ENCODE measurements around the gene USH1C. TPM values are rescaled to one million over a fixed set of nuclear protein-coding genes. Genes with fewer than 3 reads are reported as not detected.
A peak's percentile ranks its signal among the peaks of the same experiment; 100 is the strongest.

The USH1C gene
- polyA plus RNA-seq, 3 donors = not detected

DNA sequence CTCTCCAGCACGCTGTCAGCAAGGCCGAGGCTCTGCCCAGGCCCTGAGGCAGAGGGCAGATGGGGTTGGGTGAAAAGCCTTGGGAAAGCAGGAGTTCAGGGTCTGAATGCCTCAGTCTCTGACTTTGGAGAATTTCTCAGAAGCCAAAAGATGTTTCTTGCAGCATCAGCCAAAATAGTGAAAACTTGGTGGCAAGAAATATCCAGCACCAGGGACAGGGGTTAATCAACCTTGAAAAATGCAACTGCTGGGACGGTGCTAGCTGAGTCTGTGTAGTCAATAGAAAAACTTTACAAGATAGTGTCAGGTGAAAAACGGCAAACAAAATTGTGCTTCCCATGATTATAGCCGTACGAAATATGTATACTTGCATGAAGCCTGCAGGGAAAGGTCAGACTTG lies 66.1 kb downstream of the USH1C start:
- TF ChIP-seq, protein P1, sequence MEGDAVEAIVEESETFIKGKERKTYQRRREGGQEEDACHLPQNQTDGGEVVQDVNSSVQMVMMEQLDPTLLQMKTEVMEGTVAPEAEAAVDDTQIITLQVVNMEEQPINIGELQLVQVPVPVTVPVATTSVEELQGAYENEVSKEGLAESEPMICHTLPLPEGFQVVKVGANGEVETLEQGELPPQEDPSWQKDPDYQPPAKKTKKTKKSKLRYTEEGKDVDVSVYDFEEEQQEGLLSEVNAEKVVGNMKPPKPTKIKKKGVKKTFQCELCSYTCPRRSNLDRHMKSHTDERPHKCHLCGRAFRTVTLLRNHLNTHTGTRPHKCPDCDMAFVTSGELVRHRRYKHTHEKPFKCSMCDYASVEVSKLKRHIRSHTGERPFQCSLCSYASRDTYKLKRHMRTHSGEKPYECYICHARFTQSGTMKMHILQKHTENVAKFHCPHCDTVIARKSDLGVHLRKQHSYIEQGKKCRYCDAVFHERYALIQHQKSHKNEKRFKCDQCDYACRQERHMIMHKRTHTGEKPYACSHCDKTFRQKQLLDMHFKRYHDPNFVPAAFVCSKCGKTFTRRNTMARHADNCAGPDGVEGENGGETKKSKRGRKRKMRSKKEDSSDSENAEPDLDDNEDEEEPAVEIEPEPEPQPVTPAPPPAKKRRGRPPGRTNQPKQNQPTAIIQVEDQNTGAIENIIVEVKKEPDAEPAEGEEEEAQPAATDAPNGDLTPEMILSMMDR (IDR thresholded peaks at IDR 0.05) = no peak
- Mint-ChIP-seq H3K27me3 (ENCODE audit: low read depth in 3 of 3) (peaks cover 50 to 68% (median 51%) of the 10 kb centered on the region in 3 donors), H3K36me3 (no peaks in the 10 kb centered on the region), H3K9me3 (peaks cover 0 to 6% (median 0%) of the 10 kb centered on the region in 7 donors), H3K4me3 (peak overlapping the region in 1 of 2 donors; percentile 31), H3K4me1 (peaks cover 2% of the 10 kb centered on the region), H3K27ac (no peak overlapping the region)
- no peak overlapping the region for H3K27ac ChIP-seq (ENCODE audit: low read depth in 1 of 2, low read length in 2 of 2)
- DNase-seq = no peak
- H3K4me1 ChIP-seq (ENCODE audit: control insufficient read depth in 1 of 2, insufficient read depth in 2 of 2, low read length in 2 of 2) = no peaks in the 10 kb centered on the region
- H3K4me3 ChIP-seq (replicated peaks in 1 of 3; ENCODE audit: low read depth in 2 of 3, low read length in 3 of 3) = no peak overlapping the region
- no peak overlapping the region for H3K9ac ChIP-seq (ENCODE audit: insufficient read depth, low read length, poor library complexity, severe bottlenecking)
- no peaks in the 10 kb centered on the region for H3K36me3 ChIP-seq (replicated peaks in 1 of 2; ENCODE audit: control insufficient read depth in 1 of 2, insufficient read depth in 2 of 2, low read length in 2 of 2)
- intact Hi-C loops (cut with micrococcal nuclease) = no loop called here
- peaks cover 24 to 59% of the 10 kb centered on the region in 2 donors for H3K27me3 ChIP-seq (ENCODE audit: control insufficient read depth in 2 of 2, insufficient read depth in 2 of 2, low read length in 2 of 2)
- no peaks in the 10 kb centered on the region for H4K20me1 ChIP-seq (ENCODE audit: insufficient read depth, low read length)
- no peaks in the 10 kb centered on the region for H3K79me2 ChIP-seq (ENCODE audit: insufficient read depth, low read length)
- no peaks in the 10 kb centered on the region for H3K9me3 ChIP-seq (replicated peaks in 1 of 2; ENCODE audit: control insufficient read depth in 1 of 2, insufficient read depth in 1 of 2, low read length in 2 of 2)
- no peak overlapping the region for H2AFZ ChIP-seq (ENCODE audit: insufficient read depth, low read depth, low read length, poor library complexity, severe bottlenecking)
- H3K4me2 ChIP-seq (replicated peaks; ENCODE audit: extremely low read depth, low read length, poor library complexity, severe bottlenecking) = no peak overlapping the region
- 51% methylated on average over 6 of the region's 6 CpGs for WGBS (ENCODE audit: insufficient coverage)

DNA sequence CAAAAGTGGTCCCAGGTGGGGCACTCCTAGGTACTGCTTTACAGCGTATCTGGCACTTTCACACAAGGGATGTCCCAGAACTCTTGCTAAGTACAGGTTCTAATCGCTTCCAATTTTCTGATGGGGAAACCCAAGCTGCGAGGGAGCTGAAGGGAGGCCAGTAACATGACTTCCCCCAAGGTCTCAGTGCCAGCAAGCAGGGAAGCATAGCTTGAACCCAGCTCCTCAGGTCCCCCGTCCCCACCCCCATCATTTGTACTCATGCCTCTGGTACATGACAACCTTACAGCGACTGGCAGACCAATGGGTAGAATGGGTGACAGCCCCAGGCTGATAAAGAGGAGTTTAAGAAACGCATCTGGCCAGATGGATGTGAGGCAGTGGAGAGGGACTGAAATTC lies 66.9 kb downstream of the USH1C start:
- Histone ChIP-seq H3K4me2 (replicated peaks; ENCODE audit: extremely low read depth, low read length, poor library complexity, severe bottlenecking) (no peak overlapping the region), H3K79me2 (ENCODE audit: insufficient read depth, low read length) (no peaks in the 10 kb centered on the region), H3K27me3 (ENCODE audit: control insufficient read depth in 2 of 2, insufficient read depth in 2 of 2, low read length in 2 of 2) (peaks cover 24 to 59% of the 10 kb centered on the region in 2 donors), H3K36me3 (replicated peaks in 1 of 2; ENCODE audit: control insufficient read depth in 1 of 2, insufficient read depth in 2 of 2, low read length in 2 of 2) (no peaks in the 10 kb centered on the region), H4K20me1 (ENCODE audit: insufficient read depth, low read length) (no peaks in the 10 kb centered on the region), H3K27ac (ENCODE audit: low read depth in 1 of 2, low read length in 2 of 2) (no peak overlapping the region), H3K4me1 (ENCODE audit: control insufficient read depth in 1 of 2, insufficient read depth in 2 of 2, low read length in 2 of 2) (no peaks in the 10 kb centered on the region), H3K9ac (ENCODE audit: insufficient read depth, low read length, poor library complexity, severe bottlenecking) (no peak overlapping the region), H3K4me3 (replicated peaks in 1 of 3; ENCODE audit: low read depth in 2 of 3, low read length in 3 of 3) (no peak overlapping the region), H2AFZ (ENCODE audit: insufficient read depth, low read depth, low read length, poor library complexity, severe bottlenecking) (no peak overlapping the region), H3K9me3 (replicated peaks in 1 of 2; ENCODE audit: control insufficient read depth in 1 of 2, insufficient read depth in 1 of 2, low read length in 2 of 2) (no peaks in the 10 kb centered on the region)
- H3K4me3 Mint-ChIP-seq = peak overlapping the region in 1 of 2 donors; percentile 77
- DNase-seq = no peak
- H3K36me3 Mint-ChIP-seq = no peaks in the 10 kb centered on the region
- no peak overlapping the region for H3K27ac Mint-ChIP-seq
- peaks cover 50 to 72% (median 53%) of the 10 kb centered on the region in 3 donors for H3K27me3 Mint-ChIP-seq (ENCODE audit: low read depth in 3 of 3)
- intact Hi-C loops (cut with micrococcal nuclease) = no loop called here
- H3K9me3 Mint-ChIP-seq = peaks cover 0 to 6% (median 0%) of the 10 kb centered on the region in 7 donors
- 35% methylated on average over 3 of the region's 6 CpGs for WGBS (ENCODE audit: insufficient coverage)
- H3K4me1 Mint-ChIP-seq = peaks cover 2% of the 10 kb centered on the region
- TF ChIP-seq, protein P1 (IDR thresholded peaks at IDR 0.05) = no peak

All from CD14-positive monocyte (primary cell).